GM10266 (cell line): ENCODE measurements around the gene MARCHF5.
A peak's percentile ranks its signal among the peaks of the same experiment; 100 is the strongest.

Source experiments
- DNase-seq: peaks from one replicate; pipeline ENCODE4 v3.0.0; 2012; ENCODE audit errors: extremely low spot score
- CTCF ChIP-seq: IDR thresholded peaks from 2 replicates; pipeline ENCODE4 v1.5.1; 2012; ENCODE audit warnings: mild to moderate bottlenecking, low read depth; ENCODE audit not compliant: control insufficient read depth, insufficient read depth; ENCODE audit errors: missing control alignments

Gene MARCHF5

GRCh38 chr10:92263396-92263795 lies 27.6 kb upstream of the MARCHF5 start:
- no peak for TF ChIP-seq CTCF
- DNase-seq = no peak

GRCh38 chr10:92264249-92264648 lies 26.7 kb upstream of the MARCHF5 start:
- no peak for TF ChIP-seq CTCF
- no peak for DNase-seq

GRCh38 chr10:92265687-92266258 lies 25.2 kb upstream of the MARCHF5 start:
- TF ChIP-seq CTCF = no peak
- no peak for DNase-seq

GRCh38 chr10:92267343-92267742 lies 23.6 kb upstream of the MARCHF5 start:
- TF ChIP-seq CTCF = no peak
- DNase-seq = peak; percentile 23

GRCh38 chr10:92268748-92269147 lies 22.2 kb upstream of the MARCHF5 start:
- no peak for TF ChIP-seq CTCF
- DNase-seq = no peak

- no peak for TF ChIP-seq CTCF
- no peak for DNase-seq
Observed at GRCh38 chr10:92274071-92274470, 16.9 kb upstream of the MARCHF5 start.

GRCh38 chr10:92278996-92279696 lies 11.8 kb upstream of the MARCHF5 start:
- TF ChIP-seq CTCF = no peak
- DNase-seq = no peak
